K562 (cell line): ENCODE results near the gene USP19. TPM values are rescaled to one million over a fixed set of nuclear protein-coding genes. Genes with fewer than 3 reads are reported as not detected.

Experiments
- BDP1 ChIP-seq: IDR thresholded peaks from 3 replicates; pipeline ENCODE4 v1.6.1; 2011; ENCODE audit not compliant: insufficient read length, insufficient read depth
- BRD4 ChIP-seq: fragments of 200-600 bp; sonication (generic); IDR thresholded peaks from 2 replicates; pipeline ENCODE4 v1.6.1; 2017; ENCODE audit warnings: inconsistent platforms
- FOSL1 ChIP-seq: fragments of 200-800 bp; sonication (Bioruptor generic); conservative IDR thresholded peaks from 2 replicates; pipeline ENCODE4 v1.6.1; 2016; ENCODE audit warnings: missing genetic modification characterization, missing compliant biosample characterization
- FOXK2 ChIP-seq, 2 experiments: fragments of 450-650 bp; IDR thresholded peaks in 1 of 2; conservative IDR thresholded peaks in 1 of 2; 2 replicates each; pipeline ENCODE4 v1.6.1; 2016; ENCODE audit warnings: low read depth in 2 of 2, mild to moderate bottlenecking in 1 of 2
- GATAD2B ChIP-seq: fragments of 450-650 bp; IDR thresholded peaks from 2 replicates; pipeline ENCODE4 v1.6.1; 2017; ENCODE audit warnings: mild to moderate bottlenecking, borderline replicate concordance
- HNRNPL ChIP-seq: fragments of 200-400 bp; formaldehyde crosslinking; IDR thresholded peaks from 2 replicates; pipeline ENCODE4 v1.6.1; 2017; ENCODE audit warnings: low read depth, mild to moderate bottlenecking, low read length
- IFI16 ChIP-seq: fragments of 250-450 bp; sonication (Bioruptor Pico); IDR thresholded peaks from 2 replicates; pipeline ENCODE4 v2.1.2; 2022; ENCODE audit warnings: mild to moderate bottlenecking, inconsistent platforms
- KLF16 ChIP-seq: IDR thresholded peaks from 2 replicates; pipeline ENCODE4 v1.6.1; 2016; ENCODE audit warnings: antibody characterized with exemption
- POLR3A ChIP-seq: IDR thresholded peaks from 2 replicates; pipeline ENCODE4 v1.6.1; 2011; ENCODE audit warnings: borderline replicate concordance, mild to moderate bottlenecking, moderate library complexity; ENCODE audit not compliant: insufficient read length, insufficient read depth; ENCODE audit errors: extremely low read depth
- STAT5B ChIP-seq: fragments of 250-450 bp; sonication (Bioruptor Pico); IDR thresholded peaks from 2 replicates; pipeline ENCODE4 v1.8.0; 2021; ENCODE audit warnings: mild to moderate bottlenecking, inconsistent platforms
- TAF7 ChIP-seq: fragments of 450-650 bp; IDR thresholded peaks from 2 replicates; pipeline ENCODE4 v1.6.1; 2016; ENCODE audit warnings: missing genetic modification characterization, missing compliant biosample characterization
- WHSC1 ChIP-seq: IDR thresholded peaks from one replicate; pipeline ENCODE4 v1.6.1; 2012; ENCODE audit warnings: low read length, control low read depth, inconsistent platforms
- ZNF263 ChIP-seq: sonication (generic); formaldehyde crosslinking; IDR thresholded peaks from 2 replicates; pipeline ENCODE4 v1.8.0; 2022; ENCODE audit warnings: mild to moderate bottlenecking, missing genetic modification reagents, borderline replicate concordance
- ZNF445 ChIP-seq: fragments of 250-450 bp; sonication (Bioruptor Pico); IDR thresholded peaks from 2 replicates; pipeline ENCODE4 v1.4.0; 2020; ENCODE audit warnings: low read depth, mild to moderate bottlenecking, moderate library complexity
- polyA plus RNA-seq, 8 experiments: library from polyadenylated mRNA; depleted of rRNA in 4 of 8; stranded (reverse) in 5 of 8; unstranded in 3 of 8; fragments of >200 nt; fragmentation: Nextera tagmentation in 2 of 8; fragmentation: Illumina TruSeq in 1 of 8; extraction: Ambion mirVana in 2 of 8; extraction: Trizol in 1 of 8; gene quantifications; 2 replicates each; pipeline versions ENCODE4 v1.2.1 to v1.2.3, GENCODE V29; 2011 to 2014; ENCODE audit warnings: inconsistent platforms in 1 of 8, missing spikeins in 1 of 8
- total RNA-seq, 7 experiments: library from RNA; depleted of rRNA in 6 of 7; stranded (reverse); fragments of >200 nt in 6 of 7; fragmentation: Illumina TruSeq in 2 of 7; extraction: Trizol in 2 of 7; gene quantifications; 2 replicates each; pipeline versions ENCODE4 v1.2.1 to v1.2.3, GENCODE V29; 2011 to 2021; ENCODE audit warnings: low replicate concordance in 1 of 7
- TF ChIP-seq, protein P1 (sequence below): fragments of 150-350 bp; conservative IDR thresholded peaks from 2 replicates; pipeline ENCODE4 v1.6.1; 2014; ENCODE audit warnings: low read length
- TF ChIP-seq, protein P2 (sequence below): fragments of 450-650 bp; IDR thresholded peaks from 2 replicates; pipeline ENCODE4 v1.6.1; 2018; ENCODE audit warnings: mild to moderate bottlenecking, low read depth; ENCODE audit not compliant: partially characterized antibody
- TF ChIP-seq, protein P3 (sequence below): fragments of 450-650 bp; formaldehyde crosslinking; IDR thresholded peaks from 2 replicates; pipeline ENCODE4 v1.4.0; 2020; ENCODE audit warnings: mild to moderate bottlenecking

Gene USP19
- total and polyA plus RNA-seq, 9 of the 15 experiments (the other 6 are each of a cell fraction or from before 2014, with no cell fraction given), result 0.24 to 65.9 (median 36.9) TPM

DNA sequence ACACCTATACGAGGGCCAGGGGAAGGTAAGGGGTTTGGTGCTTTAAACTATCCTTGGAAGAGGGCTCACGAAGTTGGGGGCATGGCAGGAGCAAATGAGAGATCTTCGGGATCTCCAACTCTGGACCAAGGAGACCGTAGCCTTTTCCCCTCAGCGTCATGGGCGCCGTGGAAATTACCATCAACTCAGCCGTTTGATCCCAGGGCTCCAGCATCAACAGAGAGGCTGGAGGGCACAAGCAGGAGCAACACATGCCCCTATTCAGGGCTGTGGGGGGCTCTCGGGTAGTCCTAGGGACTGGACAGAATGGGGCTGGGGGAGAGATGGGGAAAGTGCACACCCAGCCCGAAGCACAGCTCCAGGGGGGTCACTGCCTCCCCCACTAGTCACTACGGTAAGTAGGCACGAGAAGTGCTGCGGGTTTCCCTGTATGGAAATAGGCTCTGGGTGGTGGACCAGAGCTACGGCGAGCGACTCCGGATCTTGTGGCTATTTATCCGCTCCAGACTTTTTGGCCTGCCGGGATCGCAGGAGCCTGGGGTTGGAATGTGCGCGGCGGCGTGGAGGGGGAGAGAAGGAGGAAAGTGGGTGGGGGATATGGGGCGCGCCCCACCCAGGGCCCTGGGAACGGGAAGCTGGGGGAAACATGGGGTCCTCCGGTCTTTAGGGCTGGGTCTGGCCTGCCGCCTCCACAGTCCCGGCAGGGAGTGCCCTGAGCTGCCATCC is 12.8 kb upstream of the USP19 start (continued):
- TF ChIP-seq POLR3A (no peak), BRD4 (no peak), STAT5B (CRISPR knock-in tag) (no peak), HNRNPL (no peak), TAF7 (peak; percentile 42; the same call in 1 of the 2 replicates), ZNF445 (no peak), KLF16 (no peak), FOXK2 (conservative IDR thresholded peaks at IDR 0.05 in 1 of 2, IDR thresholded peaks at IDR 0.05 in 1 of 2; ENCODE audit: low read depth in 2 of 2) (no peak), WHSC1 (no peak), BDP1 (no peak), IFI16 (no peak), FOSL1 (tag) (no peak), GATAD2B (no peak), ZNF263 (no peak)
- TF ChIP-seq, protein P1, sequence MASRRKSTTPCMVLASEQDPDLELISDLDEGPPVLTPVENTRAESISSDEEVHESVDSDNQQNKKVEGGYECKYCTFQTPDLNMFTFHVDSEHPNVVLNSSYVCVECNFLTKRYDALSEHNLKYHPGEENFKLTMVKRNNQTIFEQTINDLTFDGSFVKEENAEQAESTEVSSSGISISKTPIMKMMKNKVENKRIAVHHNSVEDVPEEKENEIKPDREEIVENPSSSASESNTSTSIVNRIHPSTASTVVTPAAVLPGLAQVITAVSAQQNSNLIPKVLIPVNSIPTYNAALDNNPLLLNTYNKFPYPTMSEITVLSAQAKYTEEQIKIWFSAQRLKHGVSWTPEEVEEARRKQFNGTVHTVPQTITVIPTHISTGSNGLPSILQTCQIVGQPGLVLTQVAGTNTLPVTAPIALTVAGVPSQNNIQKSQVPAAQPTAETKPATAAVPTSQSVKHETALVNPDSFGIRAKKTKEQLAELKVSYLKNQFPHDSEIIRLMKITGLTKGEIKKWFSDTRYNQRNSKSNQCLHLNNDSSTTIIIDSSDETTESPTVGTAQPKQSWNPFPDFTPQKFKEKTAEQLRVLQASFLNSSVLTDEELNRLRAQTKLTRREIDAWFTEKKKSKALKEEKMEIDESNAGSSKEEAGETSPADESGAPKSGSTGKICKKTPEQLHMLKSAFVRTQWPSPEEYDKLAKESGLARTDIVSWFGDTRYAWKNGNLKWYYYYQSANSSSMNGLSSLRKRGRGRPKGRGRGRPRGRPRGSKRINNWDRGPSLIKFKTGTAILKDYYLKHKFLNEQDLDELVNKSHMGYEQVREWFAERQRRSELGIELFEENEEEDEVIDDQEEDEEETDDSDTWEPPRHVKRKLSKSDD, result no peak
- TF ChIP-seq, protein P2, sequence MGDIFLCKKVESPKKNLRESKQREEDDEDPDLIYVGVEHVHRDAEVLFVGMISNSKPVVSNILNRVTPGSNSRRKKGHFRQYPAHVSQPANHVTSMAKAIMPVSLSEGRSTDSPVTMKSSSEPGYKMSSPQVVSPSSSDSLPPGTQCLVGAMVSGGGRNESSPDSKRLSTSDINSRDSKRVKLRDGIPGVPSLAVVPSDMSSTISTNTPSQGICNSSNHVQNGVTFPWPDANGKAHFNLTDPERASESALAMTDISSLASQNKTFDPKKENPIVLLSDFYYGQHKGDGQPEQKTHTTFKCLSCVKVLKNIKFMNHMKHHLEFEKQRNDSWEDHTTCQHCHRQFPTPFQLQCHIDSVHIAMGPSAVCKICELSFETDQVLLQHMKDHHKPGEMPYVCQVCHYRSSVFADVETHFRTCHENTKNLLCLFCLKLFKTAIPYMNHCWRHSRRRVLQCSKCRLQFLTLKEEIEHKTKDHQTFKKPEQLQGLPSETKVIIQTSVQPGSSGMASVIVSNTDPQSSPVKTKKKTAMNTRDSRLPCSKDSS, result no peak
- TF ChIP-seq, protein P3, sequence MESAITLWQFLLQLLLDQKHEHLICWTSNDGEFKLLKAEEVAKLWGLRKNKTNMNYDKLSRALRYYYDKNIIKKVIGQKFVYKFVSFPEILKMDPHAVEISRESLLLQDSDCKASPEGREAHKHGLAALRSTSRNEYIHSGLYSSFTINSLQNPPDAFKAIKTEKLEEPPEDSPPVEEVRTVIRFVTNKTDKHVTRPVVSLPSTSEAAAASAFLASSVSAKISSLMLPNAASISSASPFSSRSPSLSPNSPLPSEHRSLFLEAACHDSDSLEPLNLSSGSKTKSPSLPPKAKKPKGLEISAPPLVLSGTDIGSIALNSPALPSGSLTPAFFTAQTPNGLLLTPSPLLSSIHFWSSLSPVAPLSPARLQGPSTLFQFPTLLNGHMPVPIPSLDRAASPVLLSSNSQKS (CRISPR knock-in tag), result no peak
